Measurements from ENCODE around the gene DGKG. TPM values are rescaled to one million over a fixed set of nuclear protein-coding genes. Genes with fewer than 3 reads are reported as not detected.

DGKG gene
- total RNA-seq, 1 donor from 2014 or later = 0.15 TPM

DNA sequence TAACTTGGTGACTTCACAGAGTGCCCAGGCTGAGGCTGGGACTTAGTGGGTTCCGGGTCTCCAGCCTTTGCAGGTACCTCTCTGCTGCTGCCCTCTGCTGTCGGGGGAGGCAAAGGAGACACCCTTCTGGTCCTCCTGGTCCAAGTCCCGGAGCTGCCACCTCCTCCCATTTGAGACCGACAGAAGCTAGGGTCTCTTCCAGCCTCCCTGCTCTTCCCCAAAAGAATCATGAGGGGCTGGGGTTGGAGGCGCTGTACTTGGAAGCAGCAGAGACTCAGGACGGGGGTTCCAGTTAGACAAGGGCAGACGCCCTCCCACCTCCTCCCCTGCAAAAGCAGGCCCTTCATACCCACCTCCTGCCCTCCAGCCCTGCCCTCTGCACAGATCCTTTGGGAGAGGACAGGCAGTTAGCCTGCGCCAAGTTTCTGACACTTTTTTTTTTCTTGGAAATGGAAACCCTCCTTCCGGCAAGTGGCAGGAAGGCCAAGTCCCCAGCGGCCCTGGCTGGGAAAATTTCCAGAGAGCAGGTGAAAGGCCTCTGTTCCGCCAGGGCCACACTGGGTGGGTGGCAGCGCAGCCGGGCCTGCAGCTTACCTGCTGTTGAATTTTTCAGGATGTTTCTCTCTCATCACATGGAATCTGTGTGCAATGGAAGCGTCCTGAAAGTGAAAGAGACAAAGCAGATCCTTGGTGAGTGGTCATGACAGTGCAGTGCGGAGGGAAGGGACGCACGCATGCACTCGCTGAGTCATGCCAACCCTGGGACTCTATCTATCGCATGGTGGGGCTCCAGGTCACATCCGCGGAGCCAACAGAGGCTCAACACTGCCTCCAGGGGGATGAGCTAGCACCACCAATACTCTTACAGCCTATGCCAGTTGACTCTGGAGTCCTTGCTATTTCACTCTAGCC lies 119.9 kb downstream of the DGKG start:
- DNase-seq (ENCODE audit: low read depth) = peak; percentile 56

- peak; percentile 11 for DNase-seq (ENCODE audit: low read depth)
Observed at GRCh38 chr3:186239321-186239720, 122.7 kb downstream of the DGKG start.

DNA sequence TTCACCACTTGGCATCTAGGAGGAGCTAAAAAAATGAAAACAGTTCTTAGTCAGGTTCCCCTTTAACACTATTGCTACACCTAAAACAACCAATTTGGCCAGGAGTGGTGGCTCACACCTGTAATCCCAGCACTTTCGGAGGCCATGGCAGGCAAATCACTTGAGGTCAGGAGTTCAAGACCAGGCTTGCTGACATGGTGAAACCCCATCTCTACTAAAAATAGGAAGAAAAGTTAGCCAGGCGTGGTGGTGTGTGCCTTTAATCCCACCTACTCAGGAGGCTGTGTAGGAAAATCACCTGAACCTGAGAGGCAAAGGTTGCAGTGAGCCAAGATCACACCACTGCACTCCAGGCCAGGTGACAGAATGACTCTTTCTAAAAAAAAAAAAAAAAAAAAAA lies 124.1 kb downstream of the DGKG start:
- no peak for DNase-seq (ENCODE audit: low read depth)

- peak; percentile 19 for DNase-seq (ENCODE audit: low read depth)
Observed at GRCh38 chr3:186236357-186237020, 125.5 kb downstream of the DGKG start.

DNA sequence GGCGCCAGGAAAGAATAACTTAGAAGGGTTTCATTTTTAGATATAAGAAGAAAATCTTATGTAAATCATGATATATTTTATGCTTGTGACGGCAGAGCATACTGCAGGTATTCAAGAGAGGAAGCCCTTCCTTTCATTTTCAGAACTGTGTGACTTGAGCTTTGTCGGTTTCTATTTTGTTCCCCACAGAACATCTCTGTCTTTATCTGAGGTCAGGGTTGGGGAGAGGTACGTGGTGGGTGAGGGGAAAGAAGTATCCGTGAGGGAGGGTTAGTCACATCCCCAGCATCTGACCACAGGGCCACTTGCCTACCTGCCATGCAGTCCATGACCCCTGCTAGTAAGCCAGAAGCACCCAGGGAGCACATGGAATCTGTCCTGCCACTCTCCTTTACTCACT lies 126.5 kb downstream of the DGKG start:
- no peak for DNase-seq (ENCODE audit: low read depth)

DNA sequence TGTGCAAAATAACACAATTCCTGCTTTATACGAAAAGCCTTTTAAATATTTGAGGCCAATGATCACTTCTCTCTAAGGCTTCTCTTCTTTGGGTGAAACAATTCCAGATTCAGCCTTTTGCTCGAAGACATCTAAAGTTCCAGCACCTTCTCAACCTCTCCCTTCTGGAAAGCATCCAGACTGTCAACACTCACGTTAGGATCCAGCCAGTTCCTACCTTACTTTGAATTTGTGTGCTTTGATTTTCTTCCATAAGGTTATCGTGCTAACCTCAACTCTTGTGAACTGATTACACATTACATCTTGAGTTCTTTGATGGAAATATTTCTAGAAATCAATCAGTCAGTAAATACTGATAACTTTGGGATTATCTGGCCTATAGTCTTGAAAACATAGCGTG lies 127.9 kb downstream of the DGKG start:
- DNase-seq (ENCODE audit: low read depth) = no peak

DNA sequence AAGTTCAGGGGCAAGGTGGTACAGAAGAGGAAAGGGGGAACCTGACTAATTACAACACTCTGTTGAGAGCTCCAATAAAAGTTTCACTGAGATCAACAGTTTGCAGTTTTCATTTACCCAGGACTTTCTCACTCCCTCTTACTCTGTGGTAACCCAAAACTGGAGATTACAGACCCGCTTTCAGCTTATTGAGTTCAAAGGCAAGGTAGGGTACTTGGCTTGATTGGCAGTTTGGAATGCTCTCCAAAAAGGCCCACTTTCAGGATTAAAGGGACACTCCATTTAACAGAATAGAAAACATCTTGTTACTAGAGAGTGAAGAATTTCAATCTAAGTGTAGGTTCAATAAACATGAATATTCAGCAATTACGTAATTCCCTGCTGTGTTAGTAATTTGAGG lies 135.6 kb downstream of the DGKG start:
- DNase-seq (ENCODE audit: low read depth) = no peak

DNA sequence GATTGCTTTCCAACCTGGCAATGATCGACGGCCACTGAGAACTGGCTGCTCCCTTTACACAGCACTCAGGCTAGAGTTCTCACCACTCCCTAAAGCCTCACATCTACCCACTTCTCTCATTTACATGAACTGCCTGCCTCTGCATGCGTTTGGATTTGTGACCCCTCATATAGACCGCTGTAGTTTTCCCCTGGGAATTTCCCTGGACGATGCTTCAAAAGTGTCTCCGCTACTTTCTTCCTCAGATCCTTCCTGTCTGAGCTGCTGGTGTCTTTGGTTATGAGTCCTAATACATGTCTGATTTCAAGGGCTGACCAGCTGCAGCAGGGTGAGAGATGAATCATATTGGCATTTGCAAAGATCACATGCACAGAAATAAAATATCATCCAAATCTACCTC lies 136.4 kb downstream of the DGKG start:
- no peak for DNase-seq (ENCODE audit: low read depth)

- DNase-seq (ENCODE audit: low read depth) = no peak
Observed at GRCh38 chr3:186224041-186224610, 137.9 kb downstream of the DGKG start.

DNA sequence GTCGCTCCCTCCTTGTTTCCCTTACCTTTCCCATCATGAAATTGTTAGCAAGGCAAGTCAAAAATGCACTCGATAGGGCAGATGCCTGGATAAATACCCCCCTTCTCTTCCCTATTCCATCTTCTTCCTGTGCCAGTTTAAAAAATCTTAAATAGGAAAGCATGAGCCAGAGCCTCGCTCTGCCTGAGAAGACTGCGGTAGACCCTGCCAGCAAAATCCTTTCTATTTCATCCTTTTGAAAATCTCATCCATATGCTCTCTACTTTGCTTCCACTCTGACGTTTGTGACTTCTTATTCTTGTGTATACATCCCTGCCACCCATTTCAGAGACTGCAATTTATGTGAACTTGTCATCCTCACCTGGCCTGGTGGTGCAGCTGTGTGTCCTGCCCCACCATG lies 138.6 kb downstream of the DGKG start:
- no peak for DNase-seq (ENCODE audit: low read depth)

DNA sequence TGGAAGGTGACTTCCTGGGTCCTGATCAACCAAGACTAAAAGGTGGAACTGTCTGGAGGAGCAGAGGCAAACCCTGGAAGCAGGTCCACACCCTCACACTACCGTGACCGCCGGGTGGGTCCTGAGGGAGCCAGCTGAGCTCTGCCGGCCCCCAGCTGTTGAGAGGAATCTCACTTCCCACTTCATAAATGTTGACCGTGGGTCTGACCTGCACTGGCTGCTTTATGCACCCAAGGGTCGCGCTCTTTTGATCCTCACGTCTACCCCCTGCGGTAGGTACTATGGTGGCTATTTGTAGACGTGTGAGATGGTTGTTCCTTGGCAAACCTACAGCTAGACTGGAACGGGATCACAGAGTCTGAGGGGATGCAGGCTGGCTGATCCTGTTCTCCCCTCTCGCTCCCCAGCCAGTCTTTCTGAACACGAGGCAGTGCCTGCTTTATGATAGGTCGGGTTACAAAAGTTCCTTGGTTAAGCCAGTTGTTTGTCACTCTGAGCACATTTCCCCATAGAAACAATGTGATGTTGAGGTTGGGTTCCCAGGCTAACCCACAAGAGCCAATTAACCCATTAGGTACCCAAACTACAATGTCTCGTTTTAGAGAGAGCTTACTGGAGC lies 140.2 kb downstream of the DGKG start:
- DNase-seq (ENCODE audit: low read depth) = no peak

GRCh38 chr3:186220911-186221645 lies 141.0 kb downstream of the DGKG start:
- no peak for DNase-seq (ENCODE audit: low read depth)

DNA sequence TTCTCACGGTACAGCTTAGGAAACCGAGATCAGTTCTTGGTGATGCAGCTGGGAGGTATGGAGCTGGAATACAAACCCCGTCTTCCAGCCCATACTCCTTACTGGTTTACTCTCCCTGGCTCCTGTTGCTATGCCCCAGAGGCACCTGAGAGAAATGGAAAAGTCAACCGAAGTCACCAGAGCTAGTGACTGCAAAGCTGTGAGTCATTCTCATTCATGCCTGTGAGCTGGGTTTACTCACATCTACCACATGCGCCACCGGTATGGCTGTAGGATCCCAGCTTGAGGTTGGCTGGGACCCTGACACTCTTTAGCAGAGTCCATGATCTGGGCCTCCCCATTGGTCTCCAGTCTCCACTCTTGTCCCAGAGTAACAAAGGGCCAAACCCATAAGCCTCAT lies 141.7 kb downstream of the DGKG start:
- peak; percentile 58 for DNase-seq (ENCODE audit: low read depth)

- DNase-seq (ENCODE audit: low read depth) = no peak
Observed at GRCh38 chr3:186219211-186219638, 142.8 kb downstream of the DGKG start.

- no peak for DNase-seq (ENCODE audit: low read depth)
Observed at GRCh38 chr3:186218421-186218820, 143.6 kb downstream of the DGKG start.

GRCh38 chr3:186217820-186218164 lies 144.2 kb downstream of the DGKG start:
- DNase-seq (ENCODE audit: low read depth) = peak; percentile 77

DNA sequence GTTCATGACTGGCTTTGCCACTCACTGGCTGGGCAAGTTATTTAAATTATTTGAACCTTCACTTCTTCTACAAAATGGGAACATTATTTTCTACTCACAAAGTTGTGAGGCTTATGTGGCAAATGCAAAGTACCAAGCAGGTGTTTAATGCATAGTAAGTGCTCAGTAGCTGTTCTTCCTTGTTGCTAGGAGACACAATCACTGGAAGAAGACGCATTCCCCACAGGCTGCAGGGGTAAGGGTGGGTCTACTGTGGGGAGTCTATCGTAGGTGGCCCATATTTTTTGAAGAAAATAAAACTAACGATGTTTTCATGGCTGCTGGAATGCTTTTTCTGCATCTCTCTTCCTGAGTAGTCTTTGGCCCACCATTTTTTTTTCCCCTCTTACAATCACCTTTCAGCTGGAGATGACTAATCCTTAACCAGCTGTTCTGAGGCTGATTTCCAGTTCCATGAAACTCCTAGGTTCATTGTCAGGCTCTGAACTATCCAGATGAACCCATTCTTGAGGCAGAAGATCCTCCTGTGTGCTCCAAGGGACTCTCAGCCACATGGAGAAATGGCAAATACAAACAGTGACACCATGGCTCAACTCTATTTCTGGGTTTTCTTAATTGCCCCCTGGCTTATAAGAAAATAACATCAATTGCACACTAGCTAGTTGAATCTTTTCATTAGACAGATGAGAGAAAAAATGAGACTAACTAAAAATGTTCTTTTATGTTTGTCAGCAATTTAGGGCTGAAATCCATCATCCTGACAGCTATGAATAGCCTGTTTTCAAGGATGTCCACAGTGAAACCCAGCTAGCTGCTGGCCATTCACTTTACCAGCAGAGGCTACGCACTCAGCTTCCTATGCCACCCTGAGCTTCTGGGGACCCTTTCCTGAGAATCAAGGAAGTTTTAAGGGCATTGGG lies 144.9 kb downstream of the DGKG start:
- DNase-seq (ENCODE audit: low read depth) = peak; percentile 16

- no peak for DNase-seq (ENCODE audit: low read depth)
Observed at GRCh38 chr3:186214670-186215069, 147.4 kb downstream of the DGKG start.

- no peak for DNase-seq (ENCODE audit: low read depth)
Observed at GRCh38 chr3:186213946-186214345, 148.1 kb downstream of the DGKG start.

DNA sequence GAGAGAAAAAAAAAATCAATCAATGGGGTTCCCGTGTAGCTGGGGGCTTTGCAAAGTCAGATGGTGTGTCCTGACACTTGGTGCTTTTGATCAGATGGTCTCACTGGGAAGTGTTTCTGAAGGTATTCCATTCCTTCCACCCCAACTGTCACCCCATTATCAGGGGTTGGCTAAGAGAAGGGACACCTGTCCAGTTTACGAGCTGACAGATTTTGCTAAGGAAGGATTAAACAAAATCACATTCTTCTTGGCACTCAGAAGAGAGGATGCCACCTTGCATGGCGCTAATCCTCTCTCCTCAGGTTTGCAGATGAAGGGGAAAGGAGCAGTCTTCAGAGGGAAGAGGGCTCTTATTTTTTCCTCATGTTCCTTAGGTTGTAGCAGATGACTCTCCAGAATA lies 149.4 kb downstream of the DGKG start:
- DNase-seq (ENCODE audit: low read depth) = no peak
